Stomach (tissue), 9 donors: ENCODE measurements around the gene TGFBR2. TPM values are rescaled to one million over a fixed set of nuclear protein-coding genes. Genes with fewer than 3 reads are reported as not detected.

Source experiments
- DNase-seq, 2 donors: peaks; one replicate each; pipeline versions ENCODE4 v3.0.0 to v3.0.0-alpha.2; 2013 to 2019
- H3K27ac ChIP-seq, 5 donors: fragments of 200-600 bp in 4 of 5; sonication (generic) in 4 of 5; one replicate each; pipeline ENCODE4 v1.5.1; 2013 to 2019; ENCODE audit warnings: mild to moderate bottlenecking in 1 of 5, moderate library complexity in 1 of 5
- H3K27me3 ChIP-seq, 3 donors: fragments of 200-600 bp; sonication (generic); one replicate each; pipeline ENCODE4 v1.5.1; 2017 to 2019; ENCODE audit warnings: mixed run types in 1 of 3
- H3K36me3 ChIP-seq, 4 donors: fragments of 200-600 bp; sonication (generic); 1 replicate in 3 of 4; 2 replicates in 1 of 4; pipeline ENCODE4 v1.5.1; 2016 to 2019
- H3K4me1 ChIP-seq, 4 donors: fragments of 200-600 bp; sonication (generic); one replicate each; pipeline ENCODE4 v1.5.1; 2016 to 2019
- H3K4me3 ChIP-seq, 4 donors: fragments of 200-600 bp; sonication (generic) in 3 of 4; one replicate each; pipeline ENCODE4 v1.5.1; 2016 to 2019; ENCODE audit warnings: mild to moderate bottlenecking in 1 of 4
- H3K9me3 ChIP-seq, 4 donors: fragments of 200-600 bp; sonication (generic); one replicate each; pipeline ENCODE4 v1.5.1; 2016 to 2019
- CTCF ChIP-seq, 7 experiments: fragments of 450-650 bp in 4 of 7; fragments of 200-600 bp in 3 of 7; sonication (generic) in 3 of 7; IDR thresholded peaks; one replicate each; pipeline ENCODE4 v1.5.1; 2016 to 2019; ENCODE audit warnings: antibody characterized with exemption in 7 of 7, control low read depth in 2 of 7, mild to moderate bottlenecking in 1 of 7
- EP300 ChIP-seq: sonication (generic); formaldehyde crosslinking; IDR thresholded peaks from one replicate; pipeline ENCODE4 v1.6.1; 2017; ENCODE audit warnings: antibody characterized with exemption
- POLR2A ChIP-seq, 4 donors: fragments of 450-650 bp; IDR thresholded peaks; one replicate each; pipeline ENCODE4 v1.6.1; 2016; ENCODE audit warnings: antibody characterized with exemption in 4 of 4, control low read depth in 2 of 4, mild to moderate bottlenecking in 1 of 4, moderate library complexity in 1 of 4
- POLR2AphosphoS5 ChIP-seq, 3 donors: sonication (generic); formaldehyde crosslinking; IDR thresholded peaks; one replicate each; pipeline ENCODE4 v1.6.1; 2016; ENCODE audit warnings: antibody characterized with exemption in 3 of 3
- WGBS, 5 donors: extraction: QIAGEN DNeasy Blood & Tissue Kit in 3 of 5; methylation state at CpG; one replicate each; pipeline versions ENCODE4 v1.1.5 to v1.1.7; 2013 to 2018; 5-methylcytosine and 5-hydroxymethylcytosine counted together
- intact Hi-C: fragments of 100-400 bp; cut with DNase I; formaldehyde crosslinking; loops from one replicate; pipeline ENCODE4 v1.15.1; 2023; ENCODE audit warnings: low total_unique reads
- polyA plus RNA-seq, 3 donors: library from polyadenylated mRNA; stranded (reverse); fragments of 200-250 nt; gene quantifications; one replicate each; pipeline ENCODE4 v1.2.3, GENCODE V29; 2013
- total RNA-seq, 5 donors: library from RNA; depleted of rRNA; stranded (reverse); fragments of >200 nt; gene quantifications; one replicate each; pipeline versions ENCODE4 v1.1.0 to v1.2.3, GENCODE V29; 2014 to 2016
- donor health status: healthy with polysubstance abuse.
- donor health status: Bipolar disorder and iron deficiency.
- donor health status: healthy.

Gene TGFBR2
- total and polyA plus RNA-seq, 8 donors: 13.7 to 115 (median 66.3) TPM

GRCh38 chr3:30609930-30610701, 3.7 kb downstream of the TGFBR2 start:
- no peak for DNase-seq
- Histone ChIP-seq H3K27me3 (no peaks in the 10 kb centered on the region), H3K36me3 (no peaks in the 10 kb centered on the region), H3K9me3 (no peaks in the 10 kb centered on the region), H3K27ac (peak overlapping the region; percentile 27 to 100 (median 96)), H3K4me1 (peaks cover 48 to 85% (median 68%) of the 10 kb centered on the region in 4 donors), H3K4me3 (peak overlapping the region in 3 of 4 donors; percentile 4 to 81 (median 60))
- intact Hi-C loops: loop anchor here (10.0 kb wide), 1 partner anchor 55 kb away; no protein-coding TSS in a partner anchor
- TF ChIP-seq EP300 (no peak), CTCF (IDR thresholded peaks at IDR 0.05) (no peak), POLR2AphosphoS5 (IDR thresholded peaks at IDR 0.05) (no peak), POLR2A (IDR thresholded peaks at IDR 0.05) (no peak)
- 62 to 77% (median 69%) methylated on average over 4 of the region's 4 CpGs for WGBS, 5 donors

- Histone ChIP-seq H3K4me3 (peak overlapping the region in 3 of 4 donors; percentile 4 to 81 (median 60)), H3K4me1 (peaks cover 46 to 85% (median 65%) of the 10 kb centered on the region in 4 donors), H3K9me3 (no peaks in the 10 kb centered on the region), H3K27me3 (no peaks in the 10 kb centered on the region), H3K36me3 (no peaks in the 10 kb centered on the region), H3K27ac (peak overlapping the region; percentile 58 to 100 (median 96))
- 44 to 55% (median 49%) methylated on average over 3 of the region's 3 CpGs for WGBS, 5 donors
- no peak for TF ChIP-seq POLR2AphosphoS5 (IDR thresholded peaks at IDR 0.05)
- TF ChIP-seq EP300: no peak
- TF ChIP-seq CTCF (IDR thresholded peaks at IDR 0.05): no peak
- no peak for TF ChIP-seq POLR2A (IDR thresholded peaks at IDR 0.05)
- no peak for DNase-seq
- intact Hi-C loops: loop anchor here (10.0 kb wide), 1 partner anchor 54 kb away; no protein-coding TSS in a partner anchor
Observed at GRCh38 chr3:30610702-30611368, 4.4 kb downstream of the TGFBR2 start.

GRCh38 chr3:30611613-30612436, 5.4 kb downstream of the TGFBR2 start:
- Histone ChIP-seq H3K4me1 (peaks cover 47 to 92% (median 71%) of the 10 kb centered on the region in 4 donors), H3K36me3 (no peaks in the 10 kb centered on the region), H3K27me3 (no peaks in the 10 kb centered on the region), H3K4me3 (peak overlapping the region in 3 of 4 donors; percentile 13 to 81 (median 60)), H3K27ac (peak overlapping the region; percentile 24 to 100 (median 96)), H3K9me3 (no peaks in the 10 kb centered on the region)
- no peak for DNase-seq
- WGBS, 5 donors: 57 to 72% (median 67%) methylated on average over 6 to 7 of the region's 7 CpGs
- intact Hi-C loops: loop anchor here (10.0 kb wide), 1 partner anchor 53 kb away; no protein-coding TSS in a partner anchor
- TF ChIP-seq CTCF (IDR thresholded peaks at IDR 0.05) (no peak), POLR2AphosphoS5 (IDR thresholded peaks at IDR 0.05) (peak in 1 of 3 donors; percentile 16)
